Measurements from ENCODE around the gene ASXL2. TPM values are rescaled to one million over a fixed set of nuclear protein-coding genes. Genes with fewer than 3 reads are reported as not detected.

ASXL2 gene
- total RNA-seq, 1 experiment from 2014 or later = 37.8 TPM

DNA sequence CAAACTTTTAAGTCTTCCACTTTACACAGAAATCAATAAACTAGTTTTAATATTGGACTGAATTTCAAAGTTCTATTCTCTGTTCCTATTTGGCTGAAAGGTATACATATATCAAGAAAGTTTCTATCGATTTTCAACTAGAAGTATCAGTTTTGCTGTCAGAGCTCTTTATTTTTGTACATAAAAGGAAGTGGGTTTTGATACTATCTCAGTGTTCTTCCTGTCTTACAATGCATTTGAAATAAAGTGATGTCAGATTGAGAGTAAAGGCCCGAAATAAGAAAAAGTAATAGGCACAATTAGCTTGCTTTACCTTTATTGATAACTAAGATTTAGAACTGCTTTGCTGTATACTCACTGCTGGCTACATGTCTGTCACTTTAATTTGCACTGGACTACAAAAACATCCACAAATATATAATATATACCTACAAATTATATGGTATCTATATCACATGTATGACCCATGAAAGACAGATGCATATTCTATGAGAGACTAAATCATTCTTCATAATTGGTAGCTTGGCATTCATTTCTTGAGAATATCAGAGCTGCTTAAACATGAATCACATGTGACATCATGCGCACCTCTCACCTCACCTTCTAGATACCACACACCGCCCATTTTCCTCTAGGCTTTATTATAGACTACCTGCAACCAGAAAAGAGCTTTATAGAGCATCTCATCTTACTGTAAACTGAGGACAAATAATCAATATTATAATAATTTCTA is 83.6 kb downstream of the ASXL2 start (continued):
- TF ChIP-seq, protein P1, sequence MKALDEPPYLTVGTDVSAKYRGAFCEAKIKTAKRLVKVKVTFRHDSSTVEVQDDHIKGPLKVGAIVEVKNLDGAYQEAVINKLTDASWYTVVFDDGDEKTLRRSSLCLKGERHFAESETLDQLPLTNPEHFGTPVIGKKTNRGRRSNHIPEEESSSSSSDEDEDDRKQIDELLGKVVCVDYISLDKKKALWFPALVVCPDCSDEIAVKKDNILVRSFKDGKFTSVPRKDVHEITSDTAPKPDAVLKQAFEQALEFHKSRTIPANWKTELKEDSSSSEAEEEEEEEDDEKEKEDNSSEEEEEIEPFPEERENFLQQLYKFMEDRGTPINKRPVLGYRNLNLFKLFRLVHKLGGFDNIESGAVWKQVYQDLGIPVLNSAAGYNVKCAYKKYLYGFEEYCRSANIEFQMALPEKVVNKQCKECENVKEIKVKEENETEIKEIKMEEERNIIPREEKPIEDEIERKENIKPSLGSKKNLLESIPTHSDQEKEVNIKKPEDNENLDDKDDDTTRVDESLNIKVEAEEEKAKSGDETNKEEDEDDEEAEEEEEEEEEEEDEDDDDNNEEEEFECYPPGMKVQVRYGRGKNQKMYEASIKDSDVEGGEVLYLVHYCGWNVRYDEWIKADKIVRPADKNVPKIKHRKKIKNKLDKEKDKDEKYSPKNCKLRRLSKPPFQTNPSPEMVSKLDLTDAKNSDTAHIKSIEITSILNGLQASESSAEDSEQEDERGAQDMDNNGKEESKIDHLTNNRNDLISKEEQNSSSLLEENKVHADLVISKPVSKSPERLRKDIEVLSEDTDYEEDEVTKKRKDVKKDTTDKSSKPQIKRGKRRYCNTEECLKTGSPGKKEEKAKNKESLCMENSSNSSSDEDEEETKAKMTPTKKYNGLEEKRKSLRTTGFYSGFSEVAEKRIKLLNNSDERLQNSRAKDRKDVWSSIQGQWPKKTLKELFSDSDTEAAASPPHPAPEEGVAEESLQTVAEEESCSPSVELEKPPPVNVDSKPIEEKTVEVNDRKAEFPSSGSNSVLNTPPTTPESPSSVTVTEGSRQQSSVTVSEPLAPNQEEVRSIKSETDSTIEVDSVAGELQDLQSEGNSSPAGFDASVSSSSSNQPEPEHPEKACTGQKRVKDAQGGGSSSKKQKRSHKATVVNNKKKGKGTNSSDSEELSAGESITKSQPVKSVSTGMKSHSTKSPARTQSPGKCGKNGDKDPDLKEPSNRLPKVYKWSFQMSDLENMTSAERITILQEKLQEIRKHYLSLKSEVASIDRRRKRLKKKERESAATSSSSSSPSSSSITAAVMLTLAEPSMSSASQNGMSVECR (CRISPR knock-in tag; IDR thresholded peaks at IDR 0.05; ENCODE audit: borderline replicate concordance) = no peak
- TF ChIP-seq, protein P2, sequence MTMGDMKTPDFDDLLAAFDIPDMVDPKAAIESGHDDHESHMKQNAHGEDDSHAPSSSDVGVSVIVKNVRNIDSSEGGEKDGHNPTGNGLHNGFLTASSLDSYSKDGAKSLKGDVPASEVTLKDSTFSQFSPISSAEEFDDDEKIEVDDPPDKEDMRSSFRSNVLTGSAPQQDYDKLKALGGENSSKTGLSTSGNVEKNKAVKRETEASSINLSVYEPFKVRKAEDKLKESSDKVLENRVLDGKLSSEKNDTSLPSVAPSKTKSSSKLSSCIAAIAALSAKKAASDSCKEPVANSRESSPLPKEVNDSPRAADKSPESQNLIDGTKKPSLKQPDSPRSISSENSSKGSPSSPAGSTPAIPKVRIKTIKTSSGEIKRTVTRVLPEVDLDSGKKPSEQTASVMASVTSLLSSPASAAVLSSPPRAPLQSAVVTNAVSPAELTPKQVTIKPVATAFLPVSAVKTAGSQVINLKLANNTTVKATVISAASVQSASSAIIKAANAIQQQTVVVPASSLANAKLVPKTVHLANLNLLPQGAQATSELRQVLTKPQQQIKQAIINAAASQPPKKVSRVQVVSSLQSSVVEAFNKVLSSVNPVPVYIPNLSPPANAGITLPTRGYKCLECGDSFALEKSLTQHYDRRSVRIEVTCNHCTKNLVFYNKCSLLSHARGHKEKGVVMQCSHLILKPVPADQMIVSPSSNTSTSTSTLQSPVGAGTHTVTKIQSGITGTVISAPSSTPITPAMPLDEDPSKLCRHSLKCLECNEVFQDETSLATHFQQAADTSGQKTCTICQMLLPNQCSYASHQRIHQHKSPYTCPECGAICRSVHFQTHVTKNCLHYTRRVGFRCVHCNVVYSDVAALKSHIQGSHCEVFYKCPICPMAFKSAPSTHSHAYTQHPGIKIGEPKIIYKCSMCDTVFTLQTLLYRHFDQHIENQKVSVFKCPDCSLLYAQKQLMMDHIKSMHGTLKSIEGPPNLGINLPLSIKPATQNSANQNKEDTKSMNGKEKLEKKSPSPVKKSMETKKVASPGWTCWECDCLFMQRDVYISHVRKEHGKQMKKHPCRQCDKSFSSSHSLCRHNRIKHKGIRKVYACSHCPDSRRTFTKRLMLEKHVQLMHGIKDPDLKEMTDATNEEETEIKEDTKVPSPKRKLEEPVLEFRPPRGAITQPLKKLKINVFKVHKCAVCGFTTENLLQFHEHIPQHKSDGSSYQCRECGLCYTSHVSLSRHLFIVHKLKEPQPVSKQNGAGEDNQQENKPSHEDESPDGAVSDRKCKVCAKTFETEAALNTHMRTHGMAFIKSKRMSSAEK (CRISPR knock-in tag; IDR thresholded peaks at IDR 0.05; ENCODE audit: borderline replicate concordance) = no peak

DNA sequence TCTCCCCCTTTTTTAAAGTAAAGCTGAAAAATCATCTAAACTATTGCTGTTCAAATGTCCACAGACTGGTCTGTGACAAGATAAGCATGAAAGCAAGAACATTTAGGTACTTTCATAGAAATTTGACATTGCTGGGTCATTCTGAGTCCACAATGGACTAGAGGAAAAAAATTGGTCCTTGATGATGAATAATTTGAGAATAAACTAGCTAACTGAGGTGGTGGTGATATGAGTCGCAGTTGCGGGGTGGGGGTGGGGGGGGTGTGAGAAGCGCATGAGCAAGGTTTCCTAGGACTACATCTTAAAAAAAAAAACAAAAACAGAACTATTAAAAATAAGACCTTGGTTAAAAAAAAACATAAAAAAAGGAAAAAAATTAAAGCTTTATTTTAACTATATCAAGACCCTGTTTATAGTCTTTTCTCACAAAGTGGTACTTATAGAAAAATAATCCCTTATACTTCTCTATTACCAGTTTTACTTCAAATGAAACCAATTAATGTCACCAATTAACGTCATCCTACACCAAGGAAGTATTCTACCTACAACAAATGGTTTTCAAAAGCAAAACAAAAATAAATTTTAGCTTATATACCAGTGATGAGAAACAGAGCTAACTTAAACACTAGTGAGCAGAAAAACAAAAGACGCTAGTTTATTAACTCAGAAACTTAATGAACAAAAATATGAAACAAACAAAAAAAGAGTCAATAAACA is 88.1 kb downstream of the ASXL2 start:
- H3K27me3 Mint-ChIP-seq (ENCODE audit: low read depth) = no peaks in the 10 kb centered on the region
- no peaks in the 10 kb centered on the region for H3K4me1 Mint-ChIP-seq
- peaks cover 14% of the 10 kb centered on the region for H3K36me3 Mint-ChIP-seq
- no peak overlapping the region for H3K27ac Mint-ChIP-seq
- ATAC-seq (no peak), DNase-seq (ENCODE audit: low spot score) (no peak)
- CTCF ChIA-PET = no interaction called here
- POLR2A ChIA-PET = interaction anchor here (0.7 kb wide), 1 partner anchor 19 kb away, joined by 6 read pairs; no protein-coding TSS in a partner anchor
- no peak overlapping the region for H3K4me3 Mint-ChIP-seq
- no peaks in the 10 kb centered on the region for H3K9me3 Mint-ChIP-seq
- no peak for TF ChIP-seq SOX15 (CRISPR knock-in tag; IDR thresholded peaks at IDR 0.05)
- no peak for TF ChIP-seq JUN (CRISPR knock-in tag; IDR thresholded peaks at IDR 0.05)
- TF ChIP-seq, protein P3, sequence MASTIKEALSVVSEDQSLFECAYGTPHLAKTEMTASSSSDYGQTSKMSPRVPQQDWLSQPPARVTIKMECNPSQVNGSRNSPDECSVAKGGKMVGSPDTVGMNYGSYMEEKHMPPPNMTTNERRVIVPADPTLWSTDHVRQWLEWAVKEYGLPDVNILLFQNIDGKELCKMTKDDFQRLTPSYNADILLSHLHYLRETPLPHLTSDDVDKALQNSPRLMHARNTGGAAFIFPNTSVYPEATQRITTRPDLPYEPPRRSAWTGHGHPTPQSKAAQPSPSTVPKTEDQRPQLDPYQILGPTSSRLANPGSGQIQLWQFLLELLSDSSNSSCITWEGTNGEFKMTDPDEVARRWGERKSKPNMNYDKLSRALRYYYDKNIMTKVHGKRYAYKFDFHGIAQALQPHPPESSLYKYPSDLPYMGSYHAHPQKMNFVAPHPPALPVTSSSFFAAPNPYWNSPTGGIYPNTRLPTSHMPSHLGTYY (CRISPR knock-in tag; IDR thresholded peaks at IDR 0.05) = no peak
- TF ChIP-seq, protein P4, sequence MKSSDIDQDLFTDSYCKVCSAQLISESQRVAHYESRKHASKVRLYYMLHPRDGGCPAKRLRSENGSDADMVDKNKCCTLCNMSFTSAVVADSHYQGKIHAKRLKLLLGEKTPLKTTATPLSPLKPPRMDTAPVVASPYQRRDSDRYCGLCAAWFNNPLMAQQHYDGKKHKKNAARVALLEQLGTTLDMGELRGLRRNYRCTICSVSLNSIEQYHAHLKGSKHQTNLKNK (CRISPR knock-in tag; IDR thresholded peaks at IDR 0.05) = no peak
- TF ChIP-seq SMAD3 (CRISPR knock-in tag; IDR thresholded peaks at IDR 0.05; ENCODE audit: borderline replicate concordance) = no peak
- TF ChIP-seq ZNF671 (CRISPR knock-in tag; IDR thresholded peaks at IDR 0.05) = no peak
- TF ChIP-seq, protein P5, sequence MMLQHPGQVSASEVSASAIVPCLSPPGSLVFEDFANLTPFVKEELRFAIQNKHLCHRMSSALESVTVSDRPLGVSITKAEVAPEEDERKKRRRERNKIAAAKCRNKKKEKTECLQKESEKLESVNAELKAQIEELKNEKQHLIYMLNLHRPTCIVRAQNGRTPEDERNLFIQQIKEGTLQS (CRISPR knock-in tag; conservative IDR thresholded peaks at IDR 0.05) = no peak
- TF ChIP-seq ZNF317 (CRISPR knock-in tag; IDR thresholded peaks at IDR 0.05; ENCODE audit: borderline replicate concordance, low read depth) = no peak
- TF ChIP-seq, protein P6, sequence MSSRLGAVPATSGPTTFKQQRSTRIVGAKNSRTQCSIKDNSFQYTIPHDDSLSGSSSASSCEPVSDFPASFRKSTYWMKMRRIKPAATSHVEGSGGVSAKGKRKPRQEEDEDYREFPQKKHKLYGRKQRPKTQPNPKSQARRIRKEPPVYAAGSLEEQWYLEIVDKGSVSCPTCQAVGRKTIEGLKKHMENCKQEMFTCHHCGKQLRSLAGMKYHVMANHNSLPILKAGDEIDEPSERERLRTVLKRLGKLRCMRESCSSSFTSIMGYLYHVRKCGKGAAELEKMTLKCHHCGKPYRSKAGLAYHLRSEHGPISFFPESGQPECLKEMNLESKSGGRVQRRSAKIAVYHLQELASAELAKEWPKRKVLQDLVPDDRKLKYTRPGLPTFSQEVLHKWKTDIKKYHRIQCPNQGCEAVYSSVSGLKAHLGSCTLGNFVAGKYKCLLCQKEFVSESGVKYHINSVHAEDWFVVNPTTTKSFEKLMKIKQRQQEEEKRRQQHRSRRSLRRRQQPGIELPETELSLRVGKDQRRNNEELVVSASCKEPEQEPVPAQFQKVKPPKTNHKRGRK (CRISPR knock-in tag; IDR thresholded peaks at IDR 0.05; ENCODE audit: borderline replicate concordance) = no peak
- TF ChIP-seq, protein P7, sequence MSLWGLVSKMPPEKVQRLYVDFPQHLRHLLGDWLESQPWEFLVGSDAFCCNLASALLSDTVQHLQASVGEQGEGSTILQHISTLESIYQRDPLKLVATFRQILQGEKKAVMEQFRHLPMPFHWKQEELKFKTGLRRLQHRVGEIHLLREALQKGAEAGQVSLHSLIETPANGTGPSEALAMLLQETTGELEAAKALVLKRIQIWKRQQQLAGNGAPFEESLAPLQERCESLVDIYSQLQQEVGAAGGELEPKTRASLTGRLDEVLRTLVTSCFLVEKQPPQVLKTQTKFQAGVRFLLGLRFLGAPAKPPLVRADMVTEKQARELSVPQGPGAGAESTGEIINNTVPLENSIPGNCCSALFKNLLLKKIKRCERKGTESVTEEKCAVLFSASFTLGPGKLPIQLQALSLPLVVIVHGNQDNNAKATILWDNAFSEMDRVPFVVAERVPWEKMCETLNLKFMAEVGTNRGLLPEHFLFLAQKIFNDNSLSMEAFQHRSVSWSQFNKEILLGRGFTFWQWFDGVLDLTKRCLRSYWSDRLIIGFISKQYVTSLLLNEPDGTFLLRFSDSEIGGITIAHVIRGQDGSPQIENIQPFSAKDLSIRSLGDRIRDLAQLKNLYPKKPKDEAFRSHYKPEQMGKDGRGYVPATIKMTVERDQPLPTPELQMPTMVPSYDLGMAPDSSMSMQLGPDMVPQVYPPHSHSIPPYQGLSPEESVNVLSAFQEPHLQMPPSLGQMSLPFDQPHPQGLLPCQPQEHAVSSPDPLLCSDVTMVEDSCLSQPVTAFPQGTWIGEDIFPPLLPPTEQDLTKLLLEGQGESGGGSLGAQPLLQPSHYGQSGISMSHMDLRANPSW (CRISPR knock-in tag; conservative IDR thresholded peaks at IDR 0.05; ENCODE audit: low read depth) = no peak
- TF ChIP-seq, protein P8, sequence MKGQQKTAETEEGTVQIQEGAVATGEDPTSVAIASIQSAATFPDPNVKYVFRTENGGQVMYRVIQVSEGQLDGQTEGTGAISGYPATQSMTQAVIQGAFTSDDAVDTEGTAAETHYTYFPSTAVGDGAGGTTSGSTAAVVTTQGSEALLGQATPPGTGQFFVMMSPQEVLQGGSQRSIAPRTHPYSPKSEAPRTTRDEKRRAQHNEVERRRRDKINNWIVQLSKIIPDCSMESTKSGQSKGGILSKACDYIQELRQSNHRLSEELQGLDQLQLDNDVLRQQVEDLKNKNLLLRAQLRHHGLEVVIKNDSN (CRISPR knock-in tag; IDR thresholded peaks at IDR 0.05) = no peak
- no peak for TF ChIP-seq NR3C1 (CRISPR knock-in tag; conservative IDR thresholded peaks at IDR 0.05; ENCODE audit: low read depth)
- TF ChIP-seq NFYB (CRISPR knock-in tag; conservative IDR thresholded peaks at IDR 0.05; ENCODE audit: low read depth) = no peak
- no peak for TF ChIP-seq TCF7 (CRISPR knock-in tag; IDR thresholded peaks at IDR 0.05; ENCODE audit: low read depth)
- TF ChIP-seq ELF4 (CRISPR knock-in tag; IDR thresholded peaks at IDR 0.05; ENCODE audit: low read depth) = no peak

All from WTC11 (cell line).